Left ventricle myocardium superior (tissue), 1 donor: ENCODE measurements around the gene FBXO38. TPM values are rescaled to one million over a fixed set of nuclear protein-coding genes. Genes with fewer than 3 reads are reported as not detected.

Experiments used
- ATAC-seq: fragments of 200-7000 bp; cut with Tn5 transposase; one replicate; pipeline ENCODE4 v1.9.1; 2020; ENCODE audit warnings: mild to moderate bottlenecking, moderate library complexity
- DNase-seq: peaks from one replicate; pipeline ENCODE4 v3.0.0-alpha.2; 2020
- intact Hi-C: fragments of 100-400 bp; cut with micrococcal nuclease; formaldehyde crosslinking; loops from one replicate; pipeline ENCODE4 v1.11.0; 2022
- total RNA-seq: library from RNA; stranded (reverse); fragmentation: NEBNext Ultra II Directional; extraction: Animal tissue kit (Norgen Biotek cat#: 25700); gene quantifications from one replicate; pipeline ENCODE4 v1.2.1, GENCODE V29; 2021
- donor health status: DM: no; HTN: yes; CAD: no; lungs with severe emphysema.

The FBXO38 gene
- total RNA-seq, 1 donor from 2014 or later = 41.2 TPM

- ATAC-seq (no peak), DNase-seq (no peak)
- intact Hi-C loops = no loop called here
Measured at GRCh38 chr5:148416416-148416815, 32.7 kb downstream of the FBXO38 start.

- DNase-seq (no peak), ATAC-seq (peak; percentile 66)
- intact Hi-C loops = no loop called here
Measured at GRCh38 chr5:148416921-148417320, 33.2 kb downstream of the FBXO38 start.

GRCh38 chr5:148418511-148418910 is 34.8 kb downstream of the FBXO38 start:
- DNase-seq (no peak), ATAC-seq (no peak)
- intact Hi-C loops = no loop called here

GRCh38 chr5:148421661-148422060 is 37.9 kb downstream of the FBXO38 start:
- no peak for DNase-seq
- intact Hi-C loops = no loop called here
- no peak for ATAC-seq

- intact Hi-C loops = no loop called here
- no peak for DNase-seq
- ATAC-seq = peak; percentile 50
Measured at GRCh38 chr5:148425808-148426207, 42.0 kb downstream of the FBXO38 start.

- no peak for ATAC-seq
- intact Hi-C loops = no loop called here
- DNase-seq = no peak
Measured at GRCh38 chr5:148426514-148426913, 42.8 kb downstream of the FBXO38 start.

GRCh38 chr5:148427370-148428042 is 43.7 kb downstream of the FBXO38 start:
- ATAC-seq = peak; percentile 61
- DNase-seq = no peak
- intact Hi-C loops = no loop called here

- no peak for DNase-seq
- intact Hi-C loops = no loop called here
- ATAC-seq = no peak
Measured at GRCh38 chr5:148428848-148429247, 45.1 kb downstream of the FBXO38 start.

- no peak for DNase-seq
- intact Hi-C loops = no loop called here
Measured at GRCh38 chr5:148433826-148434225, 50.1 kb downstream of the FBXO38 start.

GRCh38 chr5:148436029-148436428 is 52.3 kb downstream of the FBXO38 start:
- no peak for ATAC-seq
- intact Hi-C loops = no loop called here
- DNase-seq = no peak

More at GRCh38 chr5:148433826-148434225, 50.1 kb downstream of the FBXO38 start:
- peak; percentile 75 for ATAC-seq

GRCh38 chr5:148437249-148437648 is 53.5 kb downstream of the FBXO38 start:
- intact Hi-C loops = no loop called here
- DNase-seq (no peak), ATAC-seq (no peak)

GRCh38 chr5:148438933-148439332 is 55.2 kb downstream of the FBXO38 start:
- no peak for ATAC-seq
- intact Hi-C loops = no loop called here
- DNase-seq = no peak

GRCh38 chr5:148443241-148443640 is 59.5 kb downstream of the FBXO38 start:
- ATAC-seq = no peak
- intact Hi-C loops = loop anchor here (5.0 kb wide), 2 partner anchors 266 to 289 kb away; no protein-coding TSS in a partner anchor
- no peak for DNase-seq

- intact Hi-C loops = loop anchor here (5.0 kb wide), 2 partner anchors 267 to 288 kb away; no protein-coding TSS in a partner anchor
- ATAC-seq = peak; percentile 81
- DNase-seq = no peak
Measured at GRCh38 chr5:148443998-148444397, 60.2 kb downstream of the FBXO38 start.

- ATAC-seq (peak; percentile 75), DNase-seq (no peak)
- intact Hi-C loops = no loop called here
Measured at GRCh38 chr5:148445578-148445977, 61.8 kb downstream of the FBXO38 start.

- ATAC-seq (no peak), DNase-seq (no peak)
- intact Hi-C loops = no loop called here
Measured at GRCh38 chr5:148446611-148447010, 62.9 kb downstream of the FBXO38 start.

GRCh38 chr5:148452499-148453193 is 68.9 kb downstream of the FBXO38 start:
- intact Hi-C loops = no loop called here
- ATAC-seq (peak; percentile 87), DNase-seq (peak; percentile 65)

GRCh38 chr5:148454576-148454975 is 70.8 kb downstream of the FBXO38 start:
- intact Hi-C loops = no loop called here
- DNase-seq = peak; percentile 41

GRCh38 chr5:148455185-148455584 is 71.4 kb downstream of the FBXO38 start:
- ATAC-seq (peak; percentile 53), DNase-seq (no peak)
- intact Hi-C loops = no loop called here

More at GRCh38 chr5:148454576-148454975, 70.8 kb downstream of the FBXO38 start:
- peak; percentile 64 for ATAC-seq

GRCh38 chr5:148457183-148457620 is 73.4 kb downstream of the FBXO38 start:
- intact Hi-C loops = no loop called here
- ATAC-seq (no peak), DNase-seq (no peak)
